Sigmoid colon (tissue), 7 donors: ENCODE results near the gene ATP8A1. TPM values are rescaled to one million over a fixed set of nuclear protein-coding genes. Genes with fewer than 3 reads are reported as not detected.

Experiments
- DNase-seq: peaks from one replicate; pipeline ENCODE4 v3.0.0-alpha.2; 2019
- H3K27ac ChIP-seq, 4 donors: fragments of 200-600 bp; sonication (generic); one replicate each; pipeline ENCODE4 v1.5.1; 2016 to 2019; ENCODE audit warnings: mild to moderate bottlenecking in 1 of 4
- H3K27me3 ChIP-seq, 3 donors: fragments of 200-600 bp; sonication (generic); one replicate each; pipeline ENCODE4 v1.5.1; 2019; ENCODE audit warnings: mild to moderate bottlenecking in 1 of 3
- H3K36me3 ChIP-seq, 4 donors: fragments of 200-600 bp; sonication (generic); one replicate each; pipeline ENCODE4 v1.5.1; 2016 to 2019
- H3K4me1 ChIP-seq, 4 donors: fragments of 200-600 bp; sonication (generic); one replicate each; pipeline ENCODE4 v1.5.1; 2017 to 2019
- H3K4me3 ChIP-seq, 4 donors: fragments of 200-600 bp; sonication (generic); one replicate each; pipeline ENCODE4 v1.5.1; 2017 to 2019; ENCODE audit warnings: mild to moderate bottlenecking in 2 of 4, moderate library complexity in 1 of 4
- H3K9me3 ChIP-seq, 4 donors: fragments of 200-600 bp in 3 of 4; sonication (generic) in 3 of 4; one replicate each; pipeline versions ENCODE4 v1.5.1 to v1.6.1; 2013 to 2019
- EP300 ChIP-seq, 4 donors: sonication (generic); formaldehyde crosslinking; IDR thresholded peaks; one replicate each; pipeline ENCODE4 v1.6.1; 2017; ENCODE audit warnings: antibody characterized with exemption in 4 of 4
- POLR2A ChIP-seq, 2 donors: fragments of 450-650 bp; IDR thresholded peaks; one replicate each; pipeline ENCODE4 v1.6.1; 2016; ENCODE audit warnings: antibody characterized with exemption in 2 of 2, mild to moderate bottlenecking in 2 of 2, moderate library complexity in 2 of 2
- POLR2AphosphoS5 ChIP-seq, 4 donors: sonication (generic); formaldehyde crosslinking; IDR thresholded peaks; one replicate each; pipeline ENCODE4 v1.6.1; 2017; ENCODE audit warnings: antibody characterized with exemption in 4 of 4
- WGBS, 2 donors: extraction: QIAGEN DNeasy Blood & Tissue Kit; methylation state at CpG; one replicate each; pipeline ENCODE4 v1.1.7; 2013; 5-methylcytosine and 5-hydroxymethylcytosine counted together
- intact Hi-C: fragments of 100-400 bp; cut with DNase I; formaldehyde crosslinking; loops from one replicate; pipeline ENCODE4 v1.15.1; 2023
- polyA plus RNA-seq, 3 donors: library from polyadenylated mRNA; stranded (reverse); fragments of 200-250 nt; gene quantifications; one replicate each; pipeline ENCODE4 v1.2.3, GENCODE V29; 2013
- total RNA-seq, 4 donors: library from RNA; depleted of rRNA; stranded (reverse); fragments of >200 nt; gene quantifications; one replicate each; pipeline ENCODE4 v1.1.0, GENCODE V29; 2016
- TF ChIP-seq, protein P1 (sequence below), 4 experiments: fragments of 450-650 bp in 3 of 4; fragments of 200-600 bp in 1 of 4; IDR thresholded peaks; one replicate each; pipeline ENCODE4 v1.5.1; 2016 to 2019; ENCODE audit warnings: antibody characterized with exemption in 4 of 4, mild to moderate bottlenecking in 3 of 4, moderate library complexity in 2 of 4
- donor health status: healthy with polysubstance abuse.
- donor health status: Bipolar disorder and iron deficiency.
- donor health status: healthy.

The ATP8A1 gene
- total and polyA plus RNA-seq, 7 donors = 2.4 to 19.3 (median 14.5) TPM

DNA sequence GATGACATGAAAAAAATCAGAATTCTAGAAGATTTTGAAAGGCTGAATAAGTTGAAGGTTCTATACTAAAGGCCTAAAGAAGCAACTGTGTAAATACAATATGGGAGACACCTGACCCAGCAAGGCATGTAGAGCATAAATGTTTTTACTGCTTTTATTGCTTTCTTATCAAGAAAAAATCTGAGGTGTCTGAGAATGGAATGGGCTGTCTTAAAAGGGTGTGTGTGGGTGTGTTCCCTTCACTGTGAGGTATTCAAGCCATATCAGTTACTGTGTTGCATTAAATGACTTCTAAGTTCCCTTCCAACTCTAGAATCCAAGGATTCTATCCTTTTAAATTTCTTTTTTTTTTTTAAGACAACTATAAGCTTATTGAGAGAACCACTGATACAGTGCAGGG is 15.7 kb downstream of the ATP8A1 start:
- Histone ChIP-seq H3K4me1 (no peaks in the 10 kb centered on the region), H3K9me3 (no peaks in the 10 kb centered on the region), H3K27ac (no peak overlapping the region), H3K36me3 (no peaks in the 10 kb centered on the region), H3K27me3 (no peaks in the 10 kb centered on the region), H3K4me3 (no peak overlapping the region)
- intact Hi-C loops = no loop called here
- DNase-seq = no peak
- no peak for TF ChIP-seq POLR2AphosphoS5 (IDR thresholded peaks at IDR 0.05)
- TF ChIP-seq, protein P1, sequence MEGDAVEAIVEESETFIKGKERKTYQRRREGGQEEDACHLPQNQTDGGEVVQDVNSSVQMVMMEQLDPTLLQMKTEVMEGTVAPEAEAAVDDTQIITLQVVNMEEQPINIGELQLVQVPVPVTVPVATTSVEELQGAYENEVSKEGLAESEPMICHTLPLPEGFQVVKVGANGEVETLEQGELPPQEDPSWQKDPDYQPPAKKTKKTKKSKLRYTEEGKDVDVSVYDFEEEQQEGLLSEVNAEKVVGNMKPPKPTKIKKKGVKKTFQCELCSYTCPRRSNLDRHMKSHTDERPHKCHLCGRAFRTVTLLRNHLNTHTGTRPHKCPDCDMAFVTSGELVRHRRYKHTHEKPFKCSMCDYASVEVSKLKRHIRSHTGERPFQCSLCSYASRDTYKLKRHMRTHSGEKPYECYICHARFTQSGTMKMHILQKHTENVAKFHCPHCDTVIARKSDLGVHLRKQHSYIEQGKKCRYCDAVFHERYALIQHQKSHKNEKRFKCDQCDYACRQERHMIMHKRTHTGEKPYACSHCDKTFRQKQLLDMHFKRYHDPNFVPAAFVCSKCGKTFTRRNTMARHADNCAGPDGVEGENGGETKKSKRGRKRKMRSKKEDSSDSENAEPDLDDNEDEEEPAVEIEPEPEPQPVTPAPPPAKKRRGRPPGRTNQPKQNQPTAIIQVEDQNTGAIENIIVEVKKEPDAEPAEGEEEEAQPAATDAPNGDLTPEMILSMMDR (IDR thresholded peaks at IDR 0.05) = no peak
- TF ChIP-seq POLR2A (IDR thresholded peaks at IDR 0.05) = no peak
- TF ChIP-seq EP300 (IDR thresholded peaks at IDR 0.05) = no peak

DNA sequence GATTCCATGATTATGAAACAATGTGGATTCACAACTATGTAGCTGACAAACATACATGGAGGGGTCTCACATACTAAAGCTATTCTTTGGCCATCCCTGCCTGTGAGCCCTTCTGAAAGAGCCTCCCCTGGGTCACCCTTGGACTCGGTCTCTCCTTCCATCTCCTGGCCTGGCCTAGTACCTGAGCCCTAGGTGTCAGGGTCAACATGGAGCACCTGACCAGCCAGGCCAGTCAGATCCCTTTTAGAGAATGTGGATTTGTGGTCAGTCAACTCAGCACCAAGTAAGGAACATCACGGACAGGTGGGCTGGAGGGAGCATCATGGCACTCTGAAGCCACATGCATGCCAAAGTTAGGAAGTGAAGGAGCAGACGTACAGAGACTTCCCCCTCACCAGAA is 16.3 kb downstream of the ATP8A1 start:
- 54 to 59% methylated on average over 3 of the region's 3 CpGs for WGBS, 2 donors
- Histone ChIP-seq H3K27ac (no peak overlapping the region), H3K36me3 (no peaks in the 10 kb centered on the region), H3K4me3 (no peak overlapping the region), H3K4me1 (no peaks in the 10 kb centered on the region), H3K27me3 (no peaks in the 10 kb centered on the region), H3K9me3 (no peaks in the 10 kb centered on the region)
- intact Hi-C loops = no loop called here
- no peak for DNase-seq
- TF ChIP-seq EP300 (IDR thresholded peaks at IDR 0.05) (no peak), POLR2AphosphoS5 (IDR thresholded peaks at IDR 0.05) (no peak), POLR2A (IDR thresholded peaks at IDR 0.05) (no peak)
- TF ChIP-seq, protein P1 (IDR thresholded peaks at IDR 0.05) = no peak

DNA sequence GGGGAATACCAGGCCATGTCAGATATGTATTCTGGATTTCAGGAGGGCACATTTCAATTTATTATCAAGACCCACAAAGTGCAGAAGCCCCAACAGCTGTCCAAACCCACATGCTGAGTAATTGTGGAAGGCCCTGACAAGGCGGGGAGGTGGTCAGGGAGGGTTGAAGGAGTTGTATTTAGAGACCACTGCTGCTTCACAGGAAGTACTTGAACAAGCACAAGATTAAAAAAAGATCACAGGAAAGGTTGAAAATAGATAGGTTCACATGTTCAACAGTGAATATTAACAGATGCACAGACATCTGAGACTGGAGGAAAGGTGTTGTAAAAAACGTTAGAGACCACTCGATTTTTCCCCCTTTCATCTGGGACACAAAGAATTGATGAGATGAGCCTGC is 17.9 kb downstream of the ATP8A1 start:
- Histone ChIP-seq H3K27ac (no peak overlapping the region), H3K4me1 (no peaks in the 10 kb centered on the region), H3K9me3 (no peaks in the 10 kb centered on the region), H3K4me3 (no peak overlapping the region), H3K27me3 (no peaks in the 10 kb centered on the region), H3K36me3 (no peaks in the 10 kb centered on the region)
- 34 to 53% methylated on average over 3 of the region's 3 CpGs for WGBS, 2 donors
- intact Hi-C loops = no loop called here
- DNase-seq = no peak
- TF ChIP-seq POLR2A (IDR thresholded peaks at IDR 0.05) (no peak), POLR2AphosphoS5 (IDR thresholded peaks at IDR 0.05) (no peak), EP300 (IDR thresholded peaks at IDR 0.05) (no peak)
- TF ChIP-seq, protein P1 (IDR thresholded peaks at IDR 0.05) = no peak

DNA sequence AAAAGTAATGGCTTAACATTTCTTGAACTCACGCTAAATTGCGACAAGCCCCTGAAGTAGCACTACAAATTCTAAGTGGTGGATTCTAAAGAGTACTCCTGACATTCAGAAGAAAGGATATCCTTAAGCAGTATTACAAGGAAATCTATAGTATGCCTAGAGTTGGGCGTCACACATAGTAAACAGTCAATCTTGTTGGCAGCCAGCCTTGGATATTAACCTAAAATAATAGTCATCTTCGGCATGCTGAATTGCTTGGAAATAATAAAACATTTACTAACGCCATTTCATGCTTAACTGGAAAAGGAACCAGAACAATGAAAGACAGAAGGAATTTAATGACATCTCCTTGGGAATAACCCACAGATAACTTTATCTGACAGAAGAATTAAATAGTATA is 18.6 kb downstream of the ATP8A1 start:
- H3K27ac ChIP-seq = no peak overlapping the region
- H3K9me3 ChIP-seq = no peaks in the 10 kb centered on the region
- H3K4me1 ChIP-seq = no peaks in the 10 kb centered on the region
- H3K36me3 ChIP-seq = no peaks in the 10 kb centered on the region
- DNase-seq = no peak
- intact Hi-C loops = no loop called here
- 36 to 71% methylated on average over 5 of the region's 5 CpGs for WGBS, 2 donors
- H3K4me3 ChIP-seq = no peak overlapping the region
- TF ChIP-seq POLR2A (IDR thresholded peaks at IDR 0.05) (no peak), EP300 (IDR thresholded peaks at IDR 0.05) (no peak), POLR2AphosphoS5 (IDR thresholded peaks at IDR 0.05) (no peak)
- TF ChIP-seq, protein P1 (IDR thresholded peaks at IDR 0.05) = no peak
- H3K27me3 ChIP-seq = no peaks in the 10 kb centered on the region

DNA sequence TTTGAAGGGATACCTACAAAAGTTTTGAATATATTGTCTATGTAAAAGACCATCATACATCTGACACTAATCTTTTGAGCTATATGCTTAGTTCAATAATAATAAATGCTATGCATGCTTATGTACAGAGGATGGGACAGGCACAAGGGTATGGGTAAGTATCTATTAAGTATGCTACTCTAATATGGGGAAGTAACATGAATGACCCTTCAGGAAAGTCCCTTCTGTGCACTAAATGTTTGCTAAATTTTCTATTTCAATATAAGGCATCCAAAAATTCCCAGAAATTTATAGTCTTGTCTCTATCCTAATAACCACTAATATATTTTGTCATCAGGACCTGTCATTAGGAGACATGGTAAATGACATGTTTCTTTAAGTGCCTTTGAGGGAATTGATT is 19.0 kb downstream of the ATP8A1 start:
- TF ChIP-seq, protein P1 (IDR thresholded peaks at IDR 0.05) = no peak
- TF ChIP-seq POLR2AphosphoS5 (IDR thresholded peaks at IDR 0.05) = no peak
- no peak for TF ChIP-seq EP300 (IDR thresholded peaks at IDR 0.05)
- TF ChIP-seq POLR2A (IDR thresholded peaks at IDR 0.05) = no peak
- no peak overlapping the region for H3K4me3 ChIP-seq
- no peaks in the 10 kb centered on the region for H3K36me3 ChIP-seq
- H3K4me1 ChIP-seq = no peaks in the 10 kb centered on the region
- no peak overlapping the region for H3K27ac ChIP-seq
- H3K27me3 ChIP-seq = no peaks in the 10 kb centered on the region
- intact Hi-C loops = no loop called here
- H3K9me3 ChIP-seq = no peaks in the 10 kb centered on the region
- DNase-seq = no peak
